H1 (cell line): ENCODE results near the gene APH1B. TPM values are rescaled to one million over a fixed set of nuclear protein-coding genes. Genes with fewer than 3 reads are reported as not detected.

Experiments
- CTCF ChIA-PET: fragments of 300-600 bp; sonication (Branson Sonifier 250); formaldehyde crosslinking; loops from one replicate; lab custom pipeline; 2021; ENCODE audit not compliant: partially characterized antibody; lab: Charles Lee
- POLR2A ChIA-PET: fragments of 300-600 bp; sonication (Branson Sonifier 250); formaldehyde crosslinking; loops from one replicate; lab custom pipeline; 2021; ENCODE audit warnings: inconsistent platforms; ENCODE audit not compliant: partially characterized antibody; lab: Charles Lee
- DNase-seq, 2 experiments: peaks; one replicate each; pipeline versions ENCODE4 v3.0.0 to v3.0.0-alpha.2; 2010 to 2022; ENCODE audit warnings: low spot score in 2 of 2, low read depth in 1 of 2, mixed read lengths in 1 of 2
- FAIRE-seq: peaks from 2 replicates; lab custom pipeline; 2011; peaks lifted over from hg19 to GRCh38; lab: Jason Lieb, UNC
- H2AFZ ChIP-seq: 2 replicates; pipeline ENCODE4 v1.8.1; 2012; ENCODE audit warnings: low read length, inconsistent platforms
- H2AK5ac ChIP-seq: 2 replicates; pipeline ENCODE4 v1.6.1; 2013; ENCODE audit warnings: low read depth, low read length
- H2BK120ac ChIP-seq: replicated peaks from 2 replicates; pipeline ENCODE3; 2013; ENCODE audit warnings: low read depth, low read length, inconsistent platforms
- H2BK12ac ChIP-seq: 2 replicates; pipeline ENCODE4 v1.6.1; 2013; ENCODE audit warnings: low read depth, low read length
- H2BK15ac ChIP-seq: 2 replicates; pipeline ENCODE4 v1.6.1; 2013; ENCODE audit warnings: low read length
- H2BK20ac ChIP-seq: 2 replicates; pipeline ENCODE4 v1.6.1; 2013; ENCODE audit warnings: low read length
- H2BK5ac ChIP-seq: 2 replicates; pipeline ENCODE4 v1.6.1; 2013; ENCODE audit warnings: low read depth, low read length
- H3K14ac ChIP-seq: 2 replicates; pipeline ENCODE4 v1.6.1; 2013; ENCODE audit warnings: inconsistent platforms; ENCODE audit not compliant: insufficient read length
- H3K18ac ChIP-seq: 2 replicates; pipeline ENCODE4 v1.6.1; 2013; ENCODE audit warnings: low read length; ENCODE audit errors: extremely low read depth
- H3K23ac ChIP-seq: 2 replicates; pipeline ENCODE4 v1.6.1; 2013; ENCODE audit warnings: inconsistent platforms; ENCODE audit not compliant: insufficient read length
- H3K23me2 ChIP-seq: 2 replicates; pipeline ENCODE4 v1.6.1; 2013; ENCODE audit warnings: low read depth, low read length
- H3K27ac ChIP-seq: 2 replicates; pipeline ENCODE4 v1.6.1; 2011; ENCODE audit warnings: low read depth, low read length, inconsistent platforms
- H3K27me3 ChIP-seq, 4 experiments: replicated peaks in 1 of 4; 1 replicate in 1 of 4; 2 replicates in 3 of 4; pipeline versions ENCODE4 v1.6.1 to v1.8.1; 2011 to 2013; ENCODE audit warnings: low read length in 3 of 4, mild to moderate bottlenecking in 3 of 4, inconsistent platforms in 2 of 4, mixed read lengths in 2 of 4, moderate library complexity in 1 of 4; ENCODE audit not compliant: control insufficient read depth in 3 of 4, insufficient read depth in 3 of 4; ENCODE audit errors: extremely low read depth in 1 of 4
- H3K36me3 ChIP-seq, 4 experiments: 2 replicates each; pipeline versions ENCODE4 v1.6.1 to v1.8.1; 2011 to 2013; ENCODE audit warnings: mild to moderate bottlenecking in 4 of 4, low read length in 3 of 4, moderate library complexity in 2 of 4, control low read depth in 1 of 4, inconsistent platforms in 1 of 4; ENCODE audit not compliant: insufficient read depth in 4 of 4, control insufficient read depth in 2 of 4
- H3K4ac ChIP-seq: replicated peaks from 2 replicates; pipeline ENCODE3; 2013; ENCODE audit warnings: low read length, low read depth, mixed read lengths, inconsistent platforms; ENCODE audit not compliant: insufficient read length
- H3K4me1 ChIP-seq, 4 experiments: replicated peaks in 1 of 4; 1 replicate in 1 of 4; 2 replicates in 3 of 4; pipeline versions ENCODE4 v1.6.1 to v1.8.1; 2011 to 2013; ENCODE audit warnings: low read length in 3 of 4, inconsistent platforms in 2 of 4, mixed read lengths in 1 of 4; ENCODE audit not compliant: insufficient read depth in 4 of 4, control insufficient read depth in 3 of 4
- H3K4me2 ChIP-seq, 2 experiments: 2 replicates each; pipeline versions ENCODE4 v1.6.1 to v1.8.1; 2011 to 2013; ENCODE audit warnings: low read depth in 2 of 2, low read length in 2 of 2, control low read depth in 1 of 2, inconsistent platforms in 1 of 2, mild to moderate bottlenecking in 1 of 2; ENCODE audit not compliant: insufficient read depth in 1 of 2
- H3K4me3 ChIP-seq, 4 experiments: fragments of 200-600, 300-600 bp in 1 of 4; sonication (generic), shearing (Covaris generic), sonication (Bioruptor Twin) in 1 of 4; 2 replicates each; pipeline versions ENCODE4 v1.5.1 to v1.8.1; 2011 to 2016; ENCODE audit warnings: low read length in 4 of 4, low read depth in 3 of 4, control low read depth in 2 of 4, inconsistent platforms in 2 of 4, mild to moderate bottlenecking in 2 of 4, mixed read lengths in 1 of 4, moderate library complexity in 1 of 4; ENCODE audit not compliant: insufficient read depth in 2 of 4; ENCODE audit errors: extremely low read depth in 1 of 4
- H3K56ac ChIP-seq: replicated peaks from 2 replicates; pipeline ENCODE3; 2013; ENCODE audit warnings: low read depth, mild to moderate bottlenecking, mixed read lengths, low read length, inconsistent platforms; ENCODE audit not compliant: insufficient read length
- H3K79me1 ChIP-seq: 2 replicates; pipeline ENCODE4 v1.6.1; 2013; ENCODE audit warnings: low read depth, low read length, control low read depth
- H3K79me2 ChIP-seq, 2 experiments: 2 replicates each; pipeline versions ENCODE4 v1.6.1 to v1.8.1; 2012 to 2013; ENCODE audit warnings: low read length in 2 of 2, mild to moderate bottlenecking in 2 of 2, inconsistent platforms in 1 of 2; ENCODE audit not compliant: insufficient read depth in 2 of 2, control insufficient read depth in 1 of 2
- H3K9ac ChIP-seq, 4 experiments: replicated peaks in 1 of 4; 1 replicate in 1 of 4; 2 replicates in 3 of 4; pipeline versions ENCODE4 v1.6.1 to v1.8.1; 2011 to 2013; ENCODE audit warnings: low read depth in 3 of 4, low read length in 3 of 4, control low read depth in 2 of 4, mild to moderate bottlenecking in 2 of 4, moderate library complexity in 2 of 4, inconsistent platforms in 1 of 4; ENCODE audit errors: extremely low read depth in 1 of 4
- H3K9me3 ChIP-seq, 2 experiments: 2 replicates each; pipeline versions ENCODE4 v1.6.1 to v1.8.1; 2012 to 2013; ENCODE audit warnings: mild to moderate bottlenecking in 2 of 2, moderate library complexity in 2 of 2, control low read depth in 1 of 2, inconsistent platforms in 1 of 2, low read depth in 1 of 2, low read length in 1 of 2, mixed read lengths in 1 of 2; ENCODE audit not compliant: insufficient read depth in 2 of 2
- H4K20me1 ChIP-seq, 2 experiments: replicated peaks in 1 of 2; 2 replicates each; pipeline versions ENCODE3 to v1.8.1; 2011 to 2013; ENCODE audit warnings: inconsistent platforms in 2 of 2, low read length in 2 of 2, mild to moderate bottlenecking in 1 of 2; ENCODE audit not compliant: insufficient read depth in 2 of 2, control insufficient read depth in 1 of 2
- H4K5ac ChIP-seq: 2 replicates; pipeline ENCODE4 v1.6.1; 2013; ENCODE audit warnings: low read length, low read depth, mixed read lengths, inconsistent platforms; ENCODE audit not compliant: insufficient read length
- H4K8ac ChIP-seq: 2 replicates; pipeline ENCODE4 v1.8.0; 2013; ENCODE audit warnings: mild to moderate bottlenecking, moderate library complexity, low read length, inconsistent platforms; ENCODE audit not compliant: insufficient read depth; ENCODE audit errors: extremely low read depth
- H4K91ac ChIP-seq: replicated peaks from 2 replicates; pipeline ENCODE3; 2013; ENCODE audit warnings: low read length, mixed read lengths, inconsistent platforms; ENCODE audit not compliant: insufficient read length
- BACH1 ChIP-seq: IDR thresholded peaks from 2 replicates; pipeline ENCODE4 v1.6.1; 2012; ENCODE audit warnings: low read length, improper control_type of control experiment
- CBX5 ChIP-seq: fragments of 300-800, 300-1000 bp; sonication (generic); IDR thresholded peaks from 2 replicates; pipeline ENCODE4 v1.7.1; 2016; ENCODE audit warnings: antibody characterized with exemption, low read length, low read depth
- CHD2 ChIP-seq: IDR thresholded peaks from 2 replicates; pipeline ENCODE4 v1.6.1; 2012; ENCODE audit warnings: low read length, improper control_type of control experiment
- CTBP2 ChIP-seq: IDR thresholded peaks from 2 replicates; pipeline ENCODE4 v1.7.0; 2011; ENCODE audit warnings: borderline replicate concordance, mild to moderate bottlenecking, moderate library complexity, mixed read lengths, low read length; ENCODE audit not compliant: insufficient read depth, insufficient read length
- E2F6 ChIP-seq: IDR thresholded peaks from 2 replicates; pipeline ENCODE4 v1.6.1; 2012; ENCODE audit warnings: inconsistent platforms
- GTF2F1 ChIP-seq: IDR thresholded peaks from 2 replicates; pipeline ENCODE4 v1.6.1; 2012; ENCODE audit warnings: low read depth, low read length, improper control_type of control experiment, borderline replicate concordance
- JUN ChIP-seq: IDR thresholded peaks from 2 replicates; pipeline ENCODE4 v1.6.1; 2011; ENCODE audit warnings: low read depth, mild to moderate bottlenecking, improper control_type of control experiment, low read length
- KDM1A ChIP-seq: fragments of 200-600, 300-600 bp; sonication (generic); IDR thresholded peaks from 2 replicates; pipeline ENCODE4 v1.7.1; 2016; ENCODE audit warnings: mild to moderate bottlenecking, low read length, borderline replicate concordance
- SP1 ChIP-seq: IDR thresholded peaks from 2 replicates; pipeline ENCODE4 v1.6.1; 2011; ENCODE audit warnings: low read depth, low read length
- TBP ChIP-seq: IDR thresholded peaks from 2 replicates; pipeline ENCODE4 v1.6.1; 2011; ENCODE audit warnings: low read depth, low read length, improper control_type of control experiment
- TEAD4 ChIP-seq: IDR thresholded peaks from 2 replicates; pipeline ENCODE4 v1.6.1; 2012; ENCODE audit warnings: low read depth, low read length, inconsistent platforms, mixed read lengths
- WGBS, 2 experiments: shearing (Covaris generic) in 1 of 2; methylation state at CpG; one replicate each; pipeline versions ENCODE4 v1.1.6 to v1.1.7; 2013 to 2015; ENCODE audit warnings: low lambda C conversion rate in 2 of 2, mixed read lengths in 2 of 2, inconsistent platforms in 1 of 2, low coverage in 1 of 2, missing lambda C conversion rate in 1 of 2; ENCODE audit not compliant: insufficient replicate concordance in 2 of 2, insufficient coverage in 1 of 2, insufficient read length in 1 of 2; ENCODE audit errors: extremely low coverage in 1 of 2, missing lambda C conversion rate in 1 of 2; 5-methylcytosine and 5-hydroxymethylcytosine counted together
- polyA plus RNA-seq, 7 experiments: library from polyadenylated mRNA; depleted of rRNA in 3 of 7; stranded (reverse) in 5 of 7; unstranded in 2 of 7; fragments of >200 nt in 5 of 7; fragments of 200-250 nt in 2 of 7; gene quantifications; 1 replicate in 5 of 7; 2 replicates in 1 of 7; 4 replicates in 1 of 7; pipeline versions ENCODE4 v1.2.1 to v1.2.3, GENCODE V29; 2011 to 2013; ENCODE audit warnings: missing spikeins in 2 of 7, mixed read lengths in 2 of 7
- total RNA-seq: library from RNA; stranded (reverse); fragmentation: NEBNext Ultra II Directional; extraction: Animal tissue kit (Norgen Biotek cat#: 25700); gene quantifications from 2 replicates; pipeline ENCODE4 v1.2.1, GENCODE V29; 2021

Gene APH1B
- total and polyA plus RNA-seq, 2 of the 8 experiments (the other 6 are each of a cell fraction or from before 2014, with no cell fraction given): 11.5 to 22.9 TPM

GRCh38 chr15:63340878-63341277 is 63.5 kb downstream of the APH1B start:
- no peak overlapping the region for H3K27ac ChIP-seq
- H3K79me1 ChIP-seq: no peaks in the 10 kb centered on the region
- H3K18ac ChIP-seq: peak overlapping the region; percentile 64
- no peak overlapping the region for H3K9ac ChIP-seq
- H3K23me2 ChIP-seq: no peaks in the 10 kb centered on the region
- WGBS, 2 experiments: 88% methylated on average over 3 of the region's 3 CpGs; no CpG with 5 or more reads in 1 of the 2 experiments
- H4K8ac ChIP-seq: no peak overlapping the region
- peak overlapping the region; percentile 5; the same call in 1 of the 2 replicates for H2BK5ac ChIP-seq
- H2AK5ac ChIP-seq: peak overlapping the region; percentile 59; the same call in 1 of the 2 replicates
- FAIRE-seq: no peak
- H2BK12ac ChIP-seq: peak overlapping the region; percentile 77; the same call in 1 of the 2 replicates
- H3K4me2 ChIP-seq: peak overlapping the region; percentile 58
- H3K79me2 ChIP-seq: no peaks in the 10 kb centered on the region
- peak overlapping the region; percentile 82 for H2BK20ac ChIP-seq
- H4K20me1 ChIP-seq: no peaks in the 10 kb centered on the region
- H3K23ac ChIP-seq: no peak overlapping the region
- no peak overlapping the region for H2BK15ac ChIP-seq
- ChIA-PET CTCF (interaction anchor here (1.1 to 1.5 kb wide), 2 partner anchors 8 to 12 kb away, joined by 3 to 8 read pairs; no protein-coding TSS in a partner anchor), POLR2A (interaction anchor here (1.2 to 2.0 kb wide), 2 partner anchors 8 to 46 kb away, joined by 3 to 4 read pairs; no protein-coding TSS in a partner anchor)
- no peak overlapping the region for H3K56ac ChIP-seq
- peak overlapping the region in 1 of 4 experiments; percentile 20; a peak in 1 of 8 replicates for H3K4me3 ChIP-seq
- DNase-seq: no peak
- no peak overlapping the region for H4K5ac ChIP-seq
- no peak overlapping the region for H3K14ac ChIP-seq
- TF ChIP-seq CBX5 (no peak), BACH1 (no peak), KDM1A (no peak), SP1 (no peak), GTF2F1 (no peak), CHD2 (no peak), CTBP2 (no peak), TEAD4 (no peak), TBP (no peak), E2F6 (no peak), JUN (no peak)
- H3K9me3 ChIP-seq: no peaks in the 10 kb centered on the region
- H3K4ac ChIP-seq: no peak overlapping the region
- no peaks in the 10 kb centered on the region for H3K36me3 ChIP-seq
- peaks cover 20 to 32% (median 23%) of the 10 kb centered on the region in 4 experiments for H3K4me1 ChIP-seq
- H2BK120ac ChIP-seq: peak overlapping the region; percentile 30
- H4K91ac ChIP-seq: peak overlapping the region; percentile 22
- H2AFZ ChIP-seq: no peak overlapping the region
- no peaks in the 10 kb centered on the region; a peak in 1 of 7 replicates for H3K27me3 ChIP-seq
